ENCODE data around the gene SPECC1L.

The SPECC1L gene

DNA sequence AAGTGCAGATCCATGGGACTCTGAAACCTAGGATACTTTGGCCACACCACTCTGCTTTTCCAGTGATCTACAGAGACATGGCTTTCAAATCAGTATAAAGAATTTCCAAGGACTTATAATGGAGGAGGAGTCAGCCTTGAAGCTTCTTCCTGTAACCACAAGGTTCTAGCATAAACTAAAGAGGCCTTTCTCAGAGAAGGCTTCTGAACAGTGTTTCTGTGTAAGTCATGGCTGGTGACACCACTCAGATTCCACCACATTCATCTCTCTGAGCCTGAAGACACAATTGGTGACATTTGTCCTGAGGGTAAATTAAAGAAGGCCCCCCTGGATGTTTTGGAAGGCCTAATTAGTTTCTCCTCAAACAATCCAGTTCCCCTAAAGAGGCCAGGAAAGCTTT is 127.8 kb downstream of the SPECC1L start:
- no peak for DNase-seq

GRCh38 chr22:24400034-24400725 is 129.5 kb downstream of the SPECC1L start:
- DNase-seq: peak in 1 of 58 donors; percentile 10

DNA sequence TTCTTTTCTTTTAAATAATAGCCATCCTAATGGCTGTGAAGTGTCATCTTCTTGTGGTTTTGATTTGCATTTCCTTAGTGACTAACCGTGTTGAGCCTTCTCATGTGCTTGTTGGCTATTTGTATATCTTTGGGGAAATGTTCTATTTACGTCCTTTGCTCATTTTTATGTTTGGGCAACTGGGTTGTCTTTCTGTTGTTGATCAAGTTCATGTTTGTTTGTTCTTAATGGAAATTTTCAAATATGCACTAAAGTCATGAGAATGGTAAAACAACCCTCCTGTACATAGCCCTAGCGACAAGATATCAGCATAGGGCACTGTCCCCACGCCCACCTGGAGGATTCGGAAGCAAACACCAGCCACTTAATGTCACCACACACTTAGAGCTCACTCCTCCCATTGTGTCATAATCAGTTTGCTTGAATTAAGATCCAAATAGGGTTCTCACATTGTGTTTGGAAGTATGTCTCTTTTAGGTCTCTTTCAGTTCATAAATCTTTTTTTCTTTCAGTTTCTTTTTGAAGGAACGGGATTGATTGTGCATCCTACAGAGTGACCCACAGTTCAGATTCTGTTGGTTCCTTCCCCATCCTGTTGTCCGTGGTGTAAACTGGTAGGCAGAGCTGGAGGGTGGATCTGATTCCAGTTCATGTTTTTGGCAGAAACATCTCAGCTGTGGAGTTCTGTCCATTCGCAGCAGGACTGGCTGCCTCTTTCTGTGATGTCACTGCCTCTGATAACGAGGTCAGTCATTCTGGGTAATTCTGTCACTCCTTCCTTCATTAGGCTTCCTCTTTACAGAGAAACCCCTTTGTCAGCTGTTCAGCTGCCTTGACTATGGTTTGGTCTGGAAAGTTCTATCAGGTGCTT is 130.3 kb downstream of the SPECC1L start:
- no peak for DNase-seq

DNA sequence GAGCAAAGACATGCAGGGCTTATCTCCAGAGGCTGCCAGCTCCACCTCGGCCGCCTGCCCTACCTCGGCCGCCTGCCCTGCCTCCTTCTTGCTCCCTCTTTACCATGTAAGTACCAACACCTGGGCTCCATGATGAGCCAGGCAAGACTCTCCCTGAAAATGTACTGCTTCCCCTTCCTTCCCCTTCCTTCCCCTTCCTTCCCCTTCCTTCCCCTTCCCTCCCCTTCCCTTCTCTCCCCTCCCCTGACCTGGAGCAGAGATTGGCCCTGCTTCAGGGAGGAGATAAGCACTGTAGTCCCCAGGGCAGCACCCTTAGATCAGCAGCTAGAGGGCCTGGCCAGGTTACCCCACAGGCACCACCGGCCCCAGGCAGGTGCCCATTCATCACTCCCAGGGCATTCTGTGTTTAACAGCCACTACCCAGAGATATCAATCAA is 131.3 kb downstream of the SPECC1L start:
- no peak for DNase-seq

- peak in 6 of 58 donors; percentile 17 to 37 (median 25) for DNase-seq
Observed at GRCh38 chr22:24402460-24403192, 132.0 kb downstream of the SPECC1L start.

DNA sequence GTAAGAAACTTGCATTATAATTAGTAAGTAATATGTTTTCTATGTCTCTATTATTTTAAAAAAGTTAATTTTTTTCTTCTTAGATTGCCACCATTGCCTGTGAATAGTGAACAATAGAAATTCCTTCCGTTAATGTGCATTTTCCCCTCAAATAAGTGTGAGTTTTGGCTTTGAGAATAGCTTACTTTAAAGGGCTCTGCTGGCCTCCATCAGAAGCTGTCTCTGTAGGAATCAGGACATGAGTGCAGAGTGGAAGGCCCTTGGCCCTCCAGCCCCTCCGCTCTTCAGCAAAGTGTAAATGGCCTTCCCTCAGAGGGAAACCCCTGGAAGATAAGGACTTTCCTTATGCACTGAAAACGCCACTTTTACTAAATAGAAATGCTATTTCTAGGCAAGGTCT is 132.7 kb downstream of the SPECC1L start:
- DNase-seq: no peak

DNA sequence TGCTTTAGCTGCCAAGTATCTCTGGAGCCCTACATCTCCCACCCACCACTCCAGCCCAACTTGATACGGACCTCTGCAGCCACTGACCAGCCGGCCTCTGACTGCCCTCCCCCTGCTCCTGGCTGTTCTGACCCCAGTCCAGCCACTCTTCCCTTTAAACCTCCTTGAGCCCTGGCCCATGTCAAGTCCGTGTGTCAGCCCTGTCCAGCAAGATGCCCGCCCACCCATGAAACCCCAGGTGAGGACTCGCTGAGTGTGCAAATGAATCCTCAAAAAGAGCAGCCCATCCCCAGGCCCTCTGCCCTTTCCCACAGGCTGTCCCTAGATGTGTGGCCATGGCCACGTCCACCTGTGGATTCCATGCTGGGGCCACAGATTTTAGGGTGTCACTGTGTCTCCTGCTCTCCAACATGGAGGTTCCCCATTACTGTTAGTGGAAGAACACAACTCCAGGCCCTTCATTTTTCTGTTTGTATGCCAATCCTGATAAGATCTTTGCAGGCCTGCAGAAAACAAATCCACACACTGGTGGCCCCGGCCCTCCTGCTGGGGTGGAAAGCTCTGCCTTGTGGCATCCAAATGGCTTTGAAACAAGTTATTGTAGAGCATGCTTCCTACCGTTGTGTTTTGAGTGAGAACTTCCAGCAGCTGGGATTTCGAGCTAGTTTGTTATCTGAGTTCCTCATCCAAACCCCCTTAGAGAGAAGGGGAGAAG is 134.1 kb downstream of the SPECC1L start:
- DNase-seq: no peak

GRCh38 chr22:24405631-24406321 is 135.1 kb downstream of the SPECC1L start:
- DNase-seq: no peak

GRCh38 chr22:24406322-24407277 is 136.0 kb downstream of the SPECC1L start:
- DNase-seq: no peak

GRCh38 chr22:24407278-24407665 is 136.6 kb downstream of the SPECC1L start:
- DNase-seq: no peak

- DNase-seq: no peak
Observed at GRCh38 chr22:24407884-24408283, 137.3 kb downstream of the SPECC1L start.

GRCh38 chr22:24408630-24409029 is 138.0 kb downstream of the SPECC1L start:
- DNase-seq: no peak

GRCh38 chr22:24409707-24410106 is 139.1 kb downstream of the SPECC1L start:
- no peak for DNase-seq

DNA sequence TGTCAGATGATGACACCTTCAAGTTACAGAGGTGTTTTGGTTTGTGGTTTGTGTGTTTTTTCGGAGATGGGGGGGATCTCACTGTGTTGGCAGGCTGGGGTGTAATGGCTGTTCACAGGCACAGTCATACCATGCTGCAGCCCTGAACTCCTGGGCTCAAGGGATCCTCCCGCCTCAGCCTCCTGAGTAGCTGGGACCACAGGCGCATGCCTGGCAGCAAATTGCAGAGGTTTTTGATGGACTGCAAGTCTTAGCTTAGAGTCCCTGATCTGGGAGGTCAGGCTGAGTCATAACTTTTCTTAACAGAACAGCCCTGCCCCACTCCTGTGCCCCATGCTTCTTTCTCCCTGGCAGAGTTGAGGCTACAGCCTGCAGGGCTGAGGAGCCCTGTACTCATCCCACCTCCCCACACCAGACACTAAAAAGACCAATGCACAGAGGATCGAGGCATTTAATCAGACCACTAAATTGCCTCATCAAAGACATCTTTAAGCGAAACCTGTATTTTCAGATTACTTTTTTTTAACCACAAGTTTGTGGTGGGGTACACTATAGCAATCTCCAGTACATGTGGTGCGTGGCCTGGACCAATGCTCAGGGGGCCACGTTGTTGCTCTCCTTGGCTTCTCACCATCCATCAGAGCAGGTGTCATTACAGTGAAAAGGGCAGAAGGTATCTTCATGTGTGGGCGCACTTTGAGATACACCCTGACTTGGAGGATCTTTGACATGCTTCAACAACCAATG is 139.7 kb downstream of the SPECC1L start:
- no peak for DNase-seq

DNA sequence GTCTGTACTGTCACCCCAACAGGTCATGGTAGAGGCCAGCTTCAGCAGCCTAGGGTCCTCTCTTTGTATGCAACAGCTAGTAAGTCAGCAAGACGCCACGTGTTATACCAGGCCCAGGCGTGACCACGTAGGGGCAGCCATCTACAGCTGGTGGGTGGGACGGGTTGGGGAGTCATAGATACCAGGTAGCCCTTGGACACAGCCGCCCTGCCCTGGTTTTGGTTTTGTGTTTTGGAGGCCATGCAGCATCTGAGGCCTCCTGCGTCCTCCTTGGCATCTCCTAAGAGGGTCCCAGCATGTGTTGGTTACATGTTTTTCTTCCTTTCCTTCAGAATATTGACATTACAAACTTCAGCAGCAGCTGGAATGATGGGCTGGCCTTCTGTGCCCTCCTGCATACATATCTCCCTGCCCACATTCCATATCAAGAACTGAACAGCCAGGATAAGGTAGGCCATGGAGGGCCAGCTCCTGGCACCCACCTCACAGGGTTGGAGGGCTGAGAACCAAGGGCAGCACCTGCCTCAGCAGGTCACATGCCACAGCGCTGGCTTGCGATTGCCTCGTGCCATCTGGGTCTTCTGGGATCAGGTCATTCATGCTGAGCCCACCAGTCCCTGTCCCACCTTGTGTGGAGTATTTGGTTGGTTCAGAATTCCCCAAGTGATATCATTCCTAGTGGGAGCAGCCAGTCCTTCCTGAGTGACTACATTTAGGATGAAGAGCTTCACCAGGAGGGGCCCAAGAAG is 140.8 kb downstream of the SPECC1L start:
- no peak for DNase-seq

- no peak for DNase-seq
Observed at GRCh38 chr22:24412274-24412673, 141.6 kb downstream of the SPECC1L start.

DNA sequence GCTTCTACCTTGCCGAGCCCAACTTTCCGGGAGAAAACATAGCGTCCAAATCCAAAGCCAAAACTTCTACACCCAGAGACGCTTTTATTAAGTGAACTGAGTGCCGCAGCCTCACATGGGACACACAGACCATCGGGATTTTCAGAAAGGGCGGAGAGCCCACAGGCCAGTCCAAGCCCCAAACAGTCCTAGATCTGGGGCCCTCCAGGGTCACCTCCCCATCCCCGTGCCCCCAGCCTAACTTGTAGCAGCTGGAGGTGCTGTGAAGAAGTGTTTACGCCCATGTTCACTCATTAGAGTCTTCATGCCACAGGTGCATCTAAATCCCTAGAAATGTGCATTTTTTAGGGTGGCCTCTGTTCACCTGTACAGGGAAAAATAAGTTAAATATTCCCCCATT is 142.6 kb downstream of the SPECC1L start:
- DNase-seq: no peak
